ENCODE measurements around the gene ENTPD8.

ENTPD8 gene

DNA sequence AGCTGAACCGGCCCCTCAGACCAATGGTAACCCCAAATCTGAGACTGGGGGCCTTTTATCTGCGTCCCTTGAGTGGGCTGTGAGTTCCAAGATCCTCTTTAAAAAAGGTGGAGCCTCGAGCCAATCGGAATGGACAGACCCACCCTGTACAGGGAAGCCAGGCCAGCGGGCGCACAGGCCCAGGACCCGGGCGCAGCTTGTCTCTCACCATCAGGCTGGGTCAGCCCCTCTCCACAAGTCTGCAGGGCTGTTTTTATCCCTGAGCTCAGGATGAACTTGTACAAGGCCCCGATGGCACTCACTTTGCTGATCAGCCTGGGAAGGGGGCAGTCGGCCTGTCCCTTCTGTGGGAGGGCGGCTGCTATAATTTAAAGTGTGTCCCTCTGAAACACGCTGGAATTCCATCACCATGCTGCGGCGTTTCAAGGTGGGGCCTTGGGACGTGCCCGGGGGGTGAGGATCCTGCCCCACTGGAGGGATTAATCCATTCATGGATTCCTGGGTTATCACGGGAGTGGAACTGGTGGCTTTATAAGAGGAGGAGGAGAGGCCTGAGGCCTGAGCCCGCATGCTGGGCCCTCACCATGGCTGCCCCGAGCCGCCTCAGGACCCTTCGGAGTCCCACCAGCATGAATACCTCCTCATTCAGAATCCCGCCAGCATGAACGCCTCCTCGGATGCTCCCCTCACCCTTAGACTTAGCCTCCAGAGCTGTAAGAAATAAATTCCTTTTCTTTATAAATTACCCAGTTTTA, 32.3 kb downstream of the ENTPD8 start:
- no peak overlapping the region for H2BK15ac ChIP-seq (ENCODE audit: low read depth, poor library complexity, severe bottlenecking)
- H4K8ac ChIP-seq (ENCODE audit: low read length): no peak overlapping the region
- H3K4ac ChIP-seq (ENCODE audit: low read depth in 1 of 2, low read length in 2 of 2): no peak overlapping the region
- H3K27ac ChIP-seq (ENCODE audit: low read length, poor library complexity, severe bottlenecking): no peak overlapping the region
- H4K91ac ChIP-seq (ENCODE audit: low read length): no peak overlapping the region
- H3K4me2 ChIP-seq (ENCODE audit: low read length, poor library complexity, severe bottlenecking): no peak overlapping the region
- H2AFZ ChIP-seq (ENCODE audit: low read depth, low read length): no peak overlapping the region
- H3K18ac ChIP-seq (ENCODE audit: low read depth in 1 of 2, low read length in 2 of 2): no peak overlapping the region
- DNase-seq: no peak
- H3K4me3 ChIP-seq (ENCODE audit: insufficient read depth in 1 of 2, low read depth in 1 of 2, low read length in 2 of 2): no peak overlapping the region
- no peak overlapping the region for H2BK120ac ChIP-seq (ENCODE audit: low read depth, low read length)
- peaks cover 0 to 8% of the 10 kb centered on the region in 2 experiments for H3K36me3 ChIP-seq (ENCODE audit: control insufficient read depth in 1 of 2, insufficient read depth in 2 of 2, low read depth in 1 of 2, low read length in 2 of 2)
- H3K14ac ChIP-seq (ENCODE audit: low read length in 2 of 2): no peak overlapping the region
- H2BK5ac ChIP-seq (ENCODE audit: low read depth, low read length, poor library complexity, severe bottlenecking): no peak overlapping the region
- H3K79me1 ChIP-seq (replicated peaks; ENCODE audit: low read length, poor library complexity, severe bottlenecking): peaks cover 29% of the 10 kb centered on the region
- 95% methylated on average over 21 of the region's 24 CpGs for WGBS
- peak overlapping the region in 1 of 2 experiments; percentile 25 for H2BK12ac ChIP-seq (ENCODE audit: low read length in 2 of 2)
- H3K9ac ChIP-seq (ENCODE audit: low read length): no peak overlapping the region
- H3K23ac ChIP-seq (ENCODE audit: low read length in 2 of 2): no peak overlapping the region
- H2AK5ac ChIP-seq (ENCODE audit: low read length, severe bottlenecking): peak overlapping the region; percentile 58
- no peaks in the 10 kb centered on the region for H3K27me3 ChIP-seq (ENCODE audit: control insufficient read depth in 1 of 2, insufficient read depth in 1 of 2, low read length in 2 of 2)
- H3K4me1 ChIP-seq (ENCODE audit: control insufficient read depth, insufficient read depth, low read depth, low read length): peaks cover 47% of the 10 kb centered on the region
- H3K9me3 ChIP-seq (ENCODE audit: control insufficient read depth, low read length): no peaks in the 10 kb centered on the region

DNA sequence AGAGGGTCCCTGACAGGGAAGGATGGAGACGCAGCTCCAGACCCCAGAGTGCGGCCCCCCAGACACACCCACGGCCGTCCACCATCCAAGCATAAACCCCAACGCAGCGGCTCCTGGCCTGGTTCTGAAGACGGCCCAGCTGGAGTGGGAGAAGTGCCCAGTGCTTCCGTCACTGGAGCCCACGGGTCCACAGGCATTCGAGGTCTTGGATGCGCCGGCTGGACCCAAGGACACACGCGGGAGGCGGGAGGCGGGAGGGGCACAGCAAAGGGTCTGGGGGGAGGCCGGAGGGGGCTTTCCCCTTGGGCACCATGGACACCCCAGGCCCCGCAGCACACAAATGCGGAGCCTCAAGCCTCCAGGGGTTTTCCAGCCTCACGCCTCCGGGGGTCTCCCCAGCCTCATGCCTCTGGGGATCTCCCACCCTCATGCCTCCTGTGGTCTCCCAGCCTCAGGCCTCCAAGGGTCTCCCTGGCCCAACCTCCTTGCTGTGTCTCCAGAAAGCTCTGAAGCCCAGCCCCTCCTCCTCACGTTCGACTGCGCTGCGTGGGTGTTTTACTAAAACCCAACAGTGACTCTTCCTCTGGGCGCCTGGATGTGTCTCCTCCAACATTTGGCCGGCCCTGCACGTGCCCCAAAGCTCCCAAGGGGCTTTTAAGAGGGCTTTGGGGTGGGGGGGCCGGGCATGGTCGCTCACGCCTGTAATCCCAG, 33.4 kb downstream of the ENTPD8 start:
- DNase-seq: no peak
- 81% methylated on average over 31 of the region's 31 CpGs for WGBS
- H3K36me3 ChIP-seq (ENCODE audit: control insufficient read depth in 1 of 2, insufficient read depth in 2 of 2, low read depth in 1 of 2, low read length in 2 of 2): peaks cover 0 to 19% of the 10 kb centered on the region in 2 experiments
- no peaks in the 10 kb centered on the region for H3K27me3 ChIP-seq (ENCODE audit: control insufficient read depth in 1 of 2, insufficient read depth in 1 of 2, low read length in 2 of 2)
- peak overlapping the region; percentile 12 for H4K8ac ChIP-seq (ENCODE audit: low read length)
- H2BK120ac ChIP-seq (ENCODE audit: low read depth, low read length): no peak overlapping the region
- H3K9me3 ChIP-seq (ENCODE audit: control insufficient read depth, low read length): no peaks in the 10 kb centered on the region
- H3K79me1 ChIP-seq (replicated peaks; ENCODE audit: low read length, poor library complexity, severe bottlenecking): peaks cover 34% of the 10 kb centered on the region
- H3K27ac ChIP-seq (ENCODE audit: low read length, poor library complexity, severe bottlenecking): no peak overlapping the region
- no peak overlapping the region for H2AFZ ChIP-seq (ENCODE audit: low read depth, low read length)
- H2BK5ac ChIP-seq (ENCODE audit: low read depth, low read length, poor library complexity, severe bottlenecking): no peak overlapping the region
- no peak overlapping the region for H3K14ac ChIP-seq (ENCODE audit: low read length in 2 of 2)
- no peak overlapping the region for H3K18ac ChIP-seq (ENCODE audit: low read depth in 1 of 2, low read length in 2 of 2)
- H3K4me3 ChIP-seq (ENCODE audit: insufficient read depth in 1 of 2, low read depth in 1 of 2, low read length in 2 of 2): peak overlapping the region in 1 of 2 experiments; percentile 72
- H3K9ac ChIP-seq (ENCODE audit: low read length): peak overlapping the region; percentile 72
- H2BK12ac ChIP-seq (ENCODE audit: low read length in 2 of 2): peak overlapping the region in 1 of 2 experiments; percentile 46
- peak overlapping the region; percentile 86 for H2BK15ac ChIP-seq (ENCODE audit: low read depth, poor library complexity, severe bottlenecking)
- no peak overlapping the region for H3K4ac ChIP-seq (ENCODE audit: low read depth in 1 of 2, low read length in 2 of 2)
- H2AK5ac ChIP-seq (ENCODE audit: low read length, severe bottlenecking): no peak overlapping the region
- peak overlapping the region in 1 of 2 experiments; percentile 54 for H3K23ac ChIP-seq (ENCODE audit: low read length in 2 of 2)
- peak overlapping the region; percentile 90 for H3K4me2 ChIP-seq (ENCODE audit: low read length, poor library complexity, severe bottlenecking)
- H4K91ac ChIP-seq (ENCODE audit: low read length): no peak overlapping the region
- H3K4me1 ChIP-seq (ENCODE audit: control insufficient read depth, insufficient read depth, low read depth, low read length): peaks cover 47% of the 10 kb centered on the region

DNA sequence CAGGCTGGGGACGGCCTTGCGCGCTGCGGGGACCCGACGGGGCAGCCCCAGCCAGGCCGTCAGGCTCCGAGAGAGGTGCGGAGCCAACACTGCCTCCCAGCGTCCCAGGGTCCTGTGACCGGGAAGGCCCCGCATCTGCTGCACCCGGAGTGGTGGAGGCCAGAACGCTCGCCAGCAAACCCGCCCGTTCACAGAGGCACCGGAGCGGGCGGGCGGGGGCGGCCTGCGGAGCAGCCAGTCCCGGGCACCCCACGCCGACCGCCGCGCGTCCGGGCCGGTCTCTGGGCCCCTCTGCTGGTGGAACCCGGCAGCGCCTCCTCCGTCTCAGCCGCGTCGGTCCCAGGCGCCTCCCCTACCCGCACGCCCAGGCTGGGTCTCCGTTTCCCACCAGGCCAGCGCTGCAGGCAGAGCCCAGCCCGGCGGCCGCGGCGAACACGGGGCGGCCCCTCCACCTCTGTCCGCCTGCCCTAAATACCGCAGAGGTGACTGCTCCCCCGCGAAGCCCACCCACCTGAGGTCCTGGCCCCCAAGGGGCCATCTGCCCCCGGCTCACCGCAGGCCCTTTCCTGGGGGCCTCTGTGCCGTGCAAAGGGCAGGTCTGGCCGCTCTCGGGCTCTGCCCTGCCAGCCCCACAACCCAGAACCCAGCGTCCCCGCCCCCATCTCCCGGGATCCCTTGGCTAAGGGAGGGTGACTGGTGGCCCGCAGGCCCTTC, 34.1 kb downstream of the ENTPD8 start:
- peaks cover 0 to 19% of the 10 kb centered on the region in 2 experiments for H3K36me3 ChIP-seq (ENCODE audit: control insufficient read depth in 1 of 2, insufficient read depth in 2 of 2, low read depth in 1 of 2, low read length in 2 of 2)
- no peak overlapping the region for H2BK120ac ChIP-seq (ENCODE audit: low read depth, low read length)
- H3K27me3 ChIP-seq (ENCODE audit: control insufficient read depth in 1 of 2, insufficient read depth in 1 of 2, low read length in 2 of 2): no peaks in the 10 kb centered on the region
- H3K4me2 ChIP-seq (ENCODE audit: low read length, poor library complexity, severe bottlenecking): peak overlapping the region; percentile 90
- H3K27ac ChIP-seq (ENCODE audit: low read length, poor library complexity, severe bottlenecking): no peak overlapping the region
- H3K23ac ChIP-seq (ENCODE audit: low read length in 2 of 2): peak overlapping the region in 1 of 2 experiments; percentile 54
- peak overlapping the region; percentile 79 for H4K8ac ChIP-seq (ENCODE audit: low read length)
- no peak overlapping the region for H2BK5ac ChIP-seq (ENCODE audit: low read depth, low read length, poor library complexity, severe bottlenecking)
- no peak overlapping the region for H2AFZ ChIP-seq (ENCODE audit: low read depth, low read length)
- peak overlapping the region in 1 of 2 experiments; percentile 46 for H2BK12ac ChIP-seq (ENCODE audit: low read length in 2 of 2)
- peak; percentile 74 for DNase-seq
- no peak overlapping the region for H4K91ac ChIP-seq (ENCODE audit: low read length)
- H3K4ac ChIP-seq (ENCODE audit: low read depth in 1 of 2, low read length in 2 of 2): peak overlapping the region; percentile 43 to 69
- peaks cover 31% of the 10 kb centered on the region for H3K79me1 ChIP-seq (replicated peaks; ENCODE audit: low read length, poor library complexity, severe bottlenecking)
- H3K18ac ChIP-seq (ENCODE audit: low read depth in 1 of 2, low read length in 2 of 2): peak overlapping the region; percentile 76 to 79
- peak overlapping the region; percentile 86 for H2BK15ac ChIP-seq (ENCODE audit: low read depth, poor library complexity, severe bottlenecking)
- H3K9ac ChIP-seq (ENCODE audit: low read length): peak overlapping the region; percentile 72
- H3K4me3 ChIP-seq (ENCODE audit: insufficient read depth in 1 of 2, low read depth in 1 of 2, low read length in 2 of 2): peak overlapping the region; percentile 47 to 72
- H3K4me1 ChIP-seq (ENCODE audit: control insufficient read depth, insufficient read depth, low read depth, low read length): peaks cover 41% of the 10 kb centered on the region
- no peaks in the 10 kb centered on the region for H3K9me3 ChIP-seq (ENCODE audit: control insufficient read depth, low read length)
- peak overlapping the region in 1 of 2 experiments; percentile 62 for H3K14ac ChIP-seq (ENCODE audit: low read length in 2 of 2)
- 8% methylated on average over 41 of the region's 63 CpGs for WGBS
- no peak overlapping the region for H2AK5ac ChIP-seq (ENCODE audit: low read length, severe bottlenecking)

Data from mesenchymal stem cell (in vitro differentiated cells and primary cell).